ENCODE measurements around the gene NUP93.

DNA sequence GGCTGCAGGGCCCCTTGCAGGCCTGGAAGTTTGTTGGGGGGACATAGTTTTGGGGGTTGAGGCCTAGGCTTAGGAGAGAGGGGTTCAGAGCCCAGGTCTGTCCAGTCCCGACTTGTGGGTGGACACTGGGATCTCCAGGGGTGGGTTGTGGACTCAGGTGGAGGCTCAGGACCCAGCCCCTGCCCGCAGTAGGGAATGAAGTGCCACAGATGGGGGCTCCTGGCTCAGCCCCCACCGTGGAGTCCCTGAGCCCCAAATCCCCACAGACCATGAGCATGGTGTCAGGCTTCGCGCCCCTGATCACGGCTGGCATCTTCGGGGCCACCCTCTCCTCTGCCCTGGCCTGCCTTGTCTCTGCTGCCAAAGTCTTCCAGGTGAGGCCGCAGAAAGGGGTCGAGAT lies 149.3 kb downstream of the NUP93 start:
- TF ChIP-seq, protein P1, sequence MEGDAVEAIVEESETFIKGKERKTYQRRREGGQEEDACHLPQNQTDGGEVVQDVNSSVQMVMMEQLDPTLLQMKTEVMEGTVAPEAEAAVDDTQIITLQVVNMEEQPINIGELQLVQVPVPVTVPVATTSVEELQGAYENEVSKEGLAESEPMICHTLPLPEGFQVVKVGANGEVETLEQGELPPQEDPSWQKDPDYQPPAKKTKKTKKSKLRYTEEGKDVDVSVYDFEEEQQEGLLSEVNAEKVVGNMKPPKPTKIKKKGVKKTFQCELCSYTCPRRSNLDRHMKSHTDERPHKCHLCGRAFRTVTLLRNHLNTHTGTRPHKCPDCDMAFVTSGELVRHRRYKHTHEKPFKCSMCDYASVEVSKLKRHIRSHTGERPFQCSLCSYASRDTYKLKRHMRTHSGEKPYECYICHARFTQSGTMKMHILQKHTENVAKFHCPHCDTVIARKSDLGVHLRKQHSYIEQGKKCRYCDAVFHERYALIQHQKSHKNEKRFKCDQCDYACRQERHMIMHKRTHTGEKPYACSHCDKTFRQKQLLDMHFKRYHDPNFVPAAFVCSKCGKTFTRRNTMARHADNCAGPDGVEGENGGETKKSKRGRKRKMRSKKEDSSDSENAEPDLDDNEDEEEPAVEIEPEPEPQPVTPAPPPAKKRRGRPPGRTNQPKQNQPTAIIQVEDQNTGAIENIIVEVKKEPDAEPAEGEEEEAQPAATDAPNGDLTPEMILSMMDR (IDR thresholded peaks at IDR 0.05; ENCODE audit: low read depth, low read length), result no peak
- no peak for TF ChIP-seq POLR2A (IDR thresholded peaks at IDR 0.05; ENCODE audit: extremely low read depth, insufficient read length)
- no peak for TF ChIP-seq MAX (IDR thresholded peaks at IDR 0.05; ENCODE audit: low read depth, low read length)
- no peak for TF ChIP-seq MYC (IDR thresholded peaks at IDR 0.05; ENCODE audit: low read depth, low read length)
